HEK293 (cell line): ENCODE measurements around the gene COX17.

Experiments
- CTCF ChIP-seq: fragments of 450-650 bp; formaldehyde crosslinking; IDR thresholded peaks from 2 replicates; pipeline ENCODE4 v1.5.1; 2016; ENCODE audit warnings: missing biosample characterization, missing genetic modification characterization
- HOXC10 ChIP-seq: sonication (generic); formaldehyde crosslinking; IDR thresholded peaks from 2 replicates; pipeline ENCODE4 v1.8.1; 2023; ENCODE audit warnings: mild to moderate bottlenecking, missing genetic modification reagents
- OSR2 ChIP-seq: fragments of 450-650 bp; formaldehyde crosslinking; IDR thresholded peaks from 2 replicates; pipeline ENCODE4 v1.5.1; 2016; ENCODE audit warnings: missing biosample characterization, missing genetic modification characterization
- ZBTB21 ChIP-seq: fragments of 450-650 bp; formaldehyde crosslinking; IDR thresholded peaks from 2 replicates; pipeline ENCODE4 v1.5.1; 2017; ENCODE audit warnings: missing biosample characterization, missing genetic modification characterization
- ZBTB44 ChIP-seq: fragments of 450-650 bp; IDR thresholded peaks from 2 replicates; pipeline ENCODE4 v1.5.1; 2018; ENCODE audit warnings: missing biosample characterization, mild to moderate bottlenecking, missing genetic modification characterization
- ZNF146 ChIP-seq: fragments of 450-650 bp; formaldehyde crosslinking; IDR thresholded peaks from 2 replicates; pipeline ENCODE4 v1.5.1; 2016; ENCODE audit warnings: missing biosample characterization, missing genetic modification characterization
- ZNF169 ChIP-seq: fragments of 450-650 bp; formaldehyde crosslinking; IDR thresholded peaks from 2 replicates; pipeline ENCODE4 v1.5.1; 2016; ENCODE audit warnings: missing biosample characterization, missing genetic modification characterization
- ZNF274 ChIP-seq, 2 experiments: fragments of 200-500 bp in 1 of 2; fragments of 450-650 bp in 1 of 2; sonication (Bioruptor generic) in 1 of 2; formaldehyde crosslinking in 1 of 2; IDR thresholded peaks; 2 replicates each; pipeline versions ENCODE4 v1.5.1 to v1.6.1; 2014 to 2016; ENCODE audit warnings: borderline replicate concordance in 1 of 2, inconsistent platforms in 1 of 2, low read length in 1 of 2, missing biosample characterization in 1 of 2, missing genetic modification characterization in 1 of 2
- ZNF37A ChIP-seq: fragments of 450-650 bp; IDR thresholded peaks from 2 replicates; pipeline ENCODE4 v1.5.1; 2018; ENCODE audit warnings: missing biosample characterization, missing genetic modification characterization
- ZNF449 ChIP-seq: fragments of 450-650 bp; formaldehyde crosslinking; IDR thresholded peaks from 2 replicates; pipeline ENCODE4 v1.5.1; 2017; ENCODE audit warnings: missing biosample characterization, mild to moderate bottlenecking, missing genetic modification characterization, moderate library complexity
- ZNF548 ChIP-seq: fragments of 450-650 bp; formaldehyde crosslinking; IDR thresholded peaks from 2 replicates; pipeline ENCODE4 v1.5.1; 2016; ENCODE audit warnings: missing biosample characterization, missing genetic modification characterization
- ZNF580 ChIP-seq: fragments of 450-650 bp; formaldehyde crosslinking; IDR thresholded peaks from 2 replicates; pipeline ENCODE4 v1.5.1; 2016; ENCODE audit warnings: missing biosample characterization, missing genetic modification characterization
- ZNF670 ChIP-seq: fragments of 450-650 bp; formaldehyde crosslinking; IDR thresholded peaks from 2 replicates; pipeline ENCODE4 v1.5.1; 2016; ENCODE audit warnings: missing biosample characterization, missing genetic modification characterization, low read depth

GRCh38 chr3:119626196-119626595, 51.0 kb downstream of the COX17 start:
- TF ChIP-seq ZNF449 (tag by site-specific recombination) = no peak
- TF ChIP-seq CTCF (tag by site-specific recombination) = no peak
- no peak for TF ChIP-seq ZNF146 (tag by site-specific recombination)
- TF ChIP-seq ZBTB44 (tag by site-specific recombination) = no peak
- no peak for TF ChIP-seq ZNF580
- TF ChIP-seq ZNF169 = no peak
- no peak for TF ChIP-seq ZNF670 (tag by site-specific recombination)
- no peak for TF ChIP-seq ZNF37A
- no peak for TF ChIP-seq ZNF274 (IDR thresholded peaks at IDR 0.05; ENCODE audit: low read length)
- no peak for TF ChIP-seq ZNF274 (tag by site-specific recombination; IDR thresholded peaks at IDR 0.05; ENCODE audit: borderline replicate concordance)
- no peak for TF ChIP-seq ZBTB21
- TF ChIP-seq ZNF548 = no peak
- TF ChIP-seq OSR2 (tag by site-specific recombination) = no peak
- no peak for TF ChIP-seq HOXC10 (CRISPR knock-in tag)
